ENCODE results near the gene KRT13.

DNA sequence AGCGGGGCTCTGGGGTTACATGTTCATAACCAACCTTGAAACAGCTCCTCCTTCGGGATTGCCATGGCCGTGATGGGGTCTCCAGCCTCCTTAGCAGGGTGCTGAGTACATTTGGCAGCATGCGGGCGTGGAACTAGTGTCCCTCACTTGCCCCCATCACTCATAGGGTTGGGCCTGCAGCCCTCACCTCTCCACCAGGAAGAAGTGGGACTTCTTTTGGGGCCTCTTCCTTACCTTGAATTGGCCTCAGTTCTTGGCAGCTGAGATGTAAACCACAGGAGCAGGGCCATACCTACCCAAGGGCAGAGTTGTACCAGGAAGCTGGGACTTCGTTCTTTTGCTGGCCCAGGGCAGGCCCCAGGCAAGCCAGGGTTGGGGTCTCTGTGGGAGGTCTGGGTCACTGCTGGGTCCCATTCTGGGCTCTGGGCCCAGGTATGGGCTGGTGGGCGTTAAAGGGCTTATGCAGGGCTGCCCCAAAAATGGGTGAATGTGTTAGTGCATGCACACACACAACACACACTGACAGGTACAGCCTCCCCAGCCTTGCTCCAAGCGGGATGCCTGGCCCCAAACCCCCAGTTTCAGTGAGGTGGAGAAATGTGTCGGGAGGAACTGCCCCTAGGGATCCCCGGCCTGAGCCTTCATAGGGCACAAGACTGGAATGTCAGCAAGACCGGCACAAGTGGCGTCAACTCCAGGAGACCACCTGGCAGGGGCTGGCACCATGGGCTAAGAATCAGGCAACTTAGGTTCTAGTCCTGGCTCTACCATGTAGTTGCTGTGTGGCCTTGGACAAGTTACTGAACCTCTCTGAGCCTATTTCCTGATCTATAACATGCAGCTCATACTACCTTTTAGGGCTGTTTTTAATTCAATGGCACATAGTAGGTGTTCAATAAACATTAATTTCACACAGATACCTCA, 17.2 kb upstream of the KRT13 start:
- TF ChIP-seq, protein P1, sequence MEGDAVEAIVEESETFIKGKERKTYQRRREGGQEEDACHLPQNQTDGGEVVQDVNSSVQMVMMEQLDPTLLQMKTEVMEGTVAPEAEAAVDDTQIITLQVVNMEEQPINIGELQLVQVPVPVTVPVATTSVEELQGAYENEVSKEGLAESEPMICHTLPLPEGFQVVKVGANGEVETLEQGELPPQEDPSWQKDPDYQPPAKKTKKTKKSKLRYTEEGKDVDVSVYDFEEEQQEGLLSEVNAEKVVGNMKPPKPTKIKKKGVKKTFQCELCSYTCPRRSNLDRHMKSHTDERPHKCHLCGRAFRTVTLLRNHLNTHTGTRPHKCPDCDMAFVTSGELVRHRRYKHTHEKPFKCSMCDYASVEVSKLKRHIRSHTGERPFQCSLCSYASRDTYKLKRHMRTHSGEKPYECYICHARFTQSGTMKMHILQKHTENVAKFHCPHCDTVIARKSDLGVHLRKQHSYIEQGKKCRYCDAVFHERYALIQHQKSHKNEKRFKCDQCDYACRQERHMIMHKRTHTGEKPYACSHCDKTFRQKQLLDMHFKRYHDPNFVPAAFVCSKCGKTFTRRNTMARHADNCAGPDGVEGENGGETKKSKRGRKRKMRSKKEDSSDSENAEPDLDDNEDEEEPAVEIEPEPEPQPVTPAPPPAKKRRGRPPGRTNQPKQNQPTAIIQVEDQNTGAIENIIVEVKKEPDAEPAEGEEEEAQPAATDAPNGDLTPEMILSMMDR (conservative IDR thresholded peaks at IDR 0.05) = no peak
- no peak for TF ChIP-seq ZFX (IDR thresholded peaks at IDR 0.05)
